ENCODE measurements around the gene GPR151.
"Not testable (repeated sequence)": the region's sequence is repeated elsewhere in the genome, so short reads cannot be mapped to it uniquely, and the experiment has no call there.

GPR151 gene

GRCh38 chr5:146516151-146516475 is at the start of gene GPR151:
TSS of gene GPR151 (minus strand) at chr5:146516190. CDS start at chr5:146516113, 77 bp downstream.
- no peak for DNase-seq (ENCODE audit: low read depth, low spot score)

- no peak for DNase-seq (ENCODE audit: low read depth, low spot score)
Measured at GRCh38 chr5:146564007-146564762, 48.2 kb upstream of the GPR151 start.

GRCh38 chr5:146562461-146562860 is 46.5 kb upstream of the GPR151 start:
- no peak for DNase-seq (ENCODE audit: low read depth, low spot score)

- DNase-seq (ENCODE audit: low read depth, low spot score), result no peak
Measured at GRCh38 chr5:146561711-146562110, 45.7 kb upstream of the GPR151 start.

- DNase-seq (ENCODE audit: low read depth, low spot score), result no peak
Measured at GRCh38 chr5:146560205-146560812, 44.3 kb upstream of the GPR151 start.

- DNase-seq (ENCODE audit: low read depth, low spot score), result not testable (repeated sequence)
Measured at GRCh38 chr5:146556884-146557283, 40.9 kb upstream of the GPR151 start.

- DNase-seq (ENCODE audit: low read depth, low spot score), result no peak
Measured at GRCh38 chr5:146553446-146553845, 37.5 kb upstream of the GPR151 start.

- DNase-seq (ENCODE audit: low read depth, low spot score), result no peak
Measured at GRCh38 chr5:146549615-146550014, 33.6 kb upstream of the GPR151 start.

- no peak for DNase-seq (ENCODE audit: low read depth, low spot score)
Measured at GRCh38 chr5:146548781-146549449, 32.9 kb upstream of the GPR151 start.

GRCh38 chr5:146544232-146544631 is 28.2 kb upstream of the GPR151 start:
- DNase-seq (ENCODE audit: low read depth, low spot score), result no peak

- peak; percentile 33 for DNase-seq (ENCODE audit: low read depth, low spot score)
Measured at GRCh38 chr5:146541958-146542849, 26.2 kb upstream of the GPR151 start.

- DNase-seq (ENCODE audit: low read depth, low spot score), result no peak
Measured at GRCh38 chr5:146540414-146540813, 24.4 kb upstream of the GPR151 start.

- no peak for DNase-seq (ENCODE audit: low read depth, low spot score)
Measured at GRCh38 chr5:146539973-146540372, 24.0 kb upstream of the GPR151 start.

- DNase-seq (ENCODE audit: low read depth, low spot score), result no peak
Measured at GRCh38 chr5:146538432-146538831, 22.4 kb upstream of the GPR151 start.

GRCh38 chr5:146533882-146534281 is 17.9 kb upstream of the GPR151 start:
- no peak for DNase-seq (ENCODE audit: low read depth, low spot score)

- peak; percentile 52 for DNase-seq (ENCODE audit: low read depth, low spot score)
Measured at GRCh38 chr5:146533260-146533857, 17.4 kb upstream of the GPR151 start.

GRCh38 chr5:146529984-146530383 is 14.0 kb upstream of the GPR151 start:
- DNase-seq (ENCODE audit: low read depth, low spot score), result no peak

- no peak for DNase-seq (ENCODE audit: low read depth, low spot score)
Measured at GRCh38 chr5:146528236-146528635, 12.2 kb upstream of the GPR151 start.

- no peak for DNase-seq (ENCODE audit: low read depth, low spot score)
Measured at GRCh38 chr5:146527785-146528184, 11.8 kb upstream of the GPR151 start.

- DNase-seq (ENCODE audit: low read depth, low spot score), result no peak
Measured at GRCh38 chr5:146523698-146524097, 7.7 kb upstream of the GPR151 start.

- no peak for DNase-seq (ENCODE audit: low read depth, low spot score)
Measured at GRCh38 chr5:146521403-146522106, 5.6 kb upstream of the GPR151 start.
